IMR-90 (cell line): Measurements from ENCODE around the gene PPP1R9A. TPM values are rescaled to one million over a fixed set of nuclear protein-coding genes. Genes with fewer than 3 reads are reported as not detected.

ENCODE experiments used
- ATAC-seq: fragments of 200-7000 bp; cut with Tn5 transposase; 2 replicates; pipeline ENCODE4 v1.9.1; 2020; ENCODE audit warnings: low read depth, mild to moderate bottlenecking, moderate library complexity
- BruUV-seq: library from RNA; stranded (reverse); fragments of 400-500 nt; replicated peaks from 2 replicates; lab custom pipeline; 2021; lab: Mats Ljungman, UMichigan
- CTCF ChIA-PET: fragments of 300-600 bp; formaldehyde crosslinking; extraction: SDS; loops from one replicate; lab custom pipeline; 2021; ENCODE audit warnings: antibody characterized with exemption; lab: Yijun Ruan, JAX
- POLR2A ChIA-PET: fragments of 300-600 bp; sonication (Branson Sonifier 250); formaldehyde crosslinking; loops from one replicate; lab custom pipeline; 2022; ENCODE audit warnings: antibody characterized with exemption; ENCODE audit not compliant: unreplicated experiment; lab: Charles Lee
- DNase-seq: peaks from one replicate; pipeline ENCODE4 v3.0.0; 2013
- H2AFZ ChIP-seq: replicated peaks from 2 replicates; pipeline ENCODE3; 2013; ENCODE audit warnings: low read length, mild to moderate bottlenecking; ENCODE audit not compliant: poor library complexity
- H2AK5ac ChIP-seq: 2 replicates; pipeline ENCODE4 v1.6.1; 2013; ENCODE audit warnings: low read depth, low read length, inconsistent platforms
- H2AK9ac ChIP-seq: replicated peaks from 2 replicates; pipeline ENCODE3; 2013; ENCODE audit warnings: mild to moderate bottlenecking, low read depth, low read length, moderate library complexity; ENCODE audit not compliant: poor library complexity
- H2BK120ac ChIP-seq: 2 replicates; pipeline ENCODE4 v1.6.1; 2013; ENCODE audit warnings: low read depth, low read length, inconsistent platforms
- H2BK15ac ChIP-seq: 3 replicates; pipeline ENCODE4 v1.6.1; 2013; ENCODE audit warnings: low read depth, low read length, inconsistent platforms
- H2BK20ac ChIP-seq: 2 replicates; pipeline ENCODE4 v1.6.1; 2013; ENCODE audit warnings: low read depth, mild to moderate bottlenecking, inconsistent platforms, low read length, moderate library complexity
- H2BK5ac ChIP-seq: 2 replicates; pipeline ENCODE4 v1.6.1; 2013; ENCODE audit warnings: mild to moderate bottlenecking, low read depth, low read length, inconsistent platforms; ENCODE audit not compliant: poor library complexity, severe bottlenecking
- H3K14ac ChIP-seq: replicated peaks from 2 replicates; pipeline ENCODE4 v1.6.1; 2013; ENCODE audit warnings: low read depth, low read length, inconsistent platforms
- H3K18ac ChIP-seq: 2 replicates; pipeline ENCODE4 v1.6.1; 2013; ENCODE audit warnings: low read depth, low read length, control low read depth
- H3K23ac ChIP-seq: 2 replicates; pipeline ENCODE4 v1.6.1; 2013; ENCODE audit warnings: low read depth, low read length, inconsistent platforms
- H3K27ac ChIP-seq: 2 replicates; pipeline ENCODE4 v1.5.1; 2013; ENCODE audit warnings: mild to moderate bottlenecking, control low read depth, low read length; ENCODE audit not compliant: insufficient read depth
- H3K27me3 ChIP-seq: 2 replicates; pipeline ENCODE4 v1.6.1; 2013; ENCODE audit warnings: low read length; ENCODE audit not compliant: control insufficient read depth, insufficient read depth
- H3K36me3 ChIP-seq: 2 replicates; pipeline ENCODE4 v1.6.1; 2013; ENCODE audit warnings: low read length, mixed read lengths; ENCODE audit not compliant: control insufficient read depth, insufficient read depth
- H3K4ac ChIP-seq: 2 replicates; pipeline ENCODE4 v1.6.1; 2013; ENCODE audit warnings: low read depth, low read length, inconsistent platforms
- H3K4me1 ChIP-seq: 2 replicates; pipeline ENCODE4 v1.6.1; 2013; ENCODE audit warnings: low read length, mixed read lengths; ENCODE audit not compliant: control insufficient read depth, insufficient read depth
- H3K4me2 ChIP-seq: 2 replicates; pipeline ENCODE4 v1.6.1; 2013; ENCODE audit warnings: low read depth, mild to moderate bottlenecking, control low read depth, low read length, moderate library complexity
- H3K4me3 ChIP-seq: 2 replicates; pipeline ENCODE4 v1.5.1; 2013; ENCODE audit warnings: low read depth, mild to moderate bottlenecking, control low read depth, low read length, moderate library complexity; ENCODE audit not compliant: insufficient read depth
- H3K56ac ChIP-seq: 2 replicates; pipeline ENCODE4 v1.6.1; 2013; ENCODE audit warnings: low read length, inconsistent platforms; ENCODE audit not compliant: insufficient read depth; ENCODE audit errors: extremely low read depth
- H3K79me1 ChIP-seq, 2 experiments: 2 replicates each; pipeline ENCODE4 v1.6.1; 2013; ENCODE audit warnings: low read length in 2 of 2, inconsistent platforms in 1 of 2, low read depth in 1 of 2
- H3K9ac ChIP-seq: 2 replicates; pipeline ENCODE4 v1.6.1; 2013; ENCODE audit warnings: low read depth, low read length, control low read depth
- H3K9me1 ChIP-seq: 2 replicates; pipeline ENCODE4 v1.6.1; 2013; ENCODE audit warnings: low read length, inconsistent platforms; ENCODE audit not compliant: insufficient read depth
- H3K9me3 ChIP-seq: 2 replicates; pipeline ENCODE4 v1.6.1; 2013; ENCODE audit warnings: low read length; ENCODE audit not compliant: control insufficient read depth, insufficient read depth
- H4K20me1 ChIP-seq: 2 replicates; pipeline ENCODE4 v1.6.1; 2013; ENCODE audit warnings: low read length, inconsistent platforms; ENCODE audit not compliant: insufficient read depth
- H4K5ac ChIP-seq: 2 replicates; pipeline ENCODE4 v1.6.1; 2013; ENCODE audit warnings: mild to moderate bottlenecking, low read depth, low read length, control low read depth
- H4K8ac ChIP-seq, 2 experiments: 2 replicates each; pipeline ENCODE4 v1.6.1; 2013; ENCODE audit warnings: low read depth in 2 of 2, low read length in 2 of 2, control low read depth in 1 of 2, inconsistent platforms in 1 of 2
- H4K91ac ChIP-seq: 2 replicates; pipeline ENCODE4 v1.6.1; 2013; ENCODE audit warnings: low read depth, low read length, inconsistent platforms; ENCODE audit not compliant: insufficient read depth
- BHLHE40 ChIP-seq: fragments of 150-350 bp; IDR thresholded peaks from 2 replicates; pipeline ENCODE4 v1.6.1; 2016; ENCODE audit warnings: mild to moderate bottlenecking, low read depth, low read length
- CEBPB ChIP-seq: IDR thresholded peaks from 2 replicates; pipeline ENCODE4 v1.6.1; 2012; ENCODE audit warnings: low read depth, low read length, improper control_type of control experiment
- CHD1 ChIP-seq: IDR thresholded peaks from 2 replicates; pipeline ENCODE4 v1.6.1; 2012; ENCODE audit warnings: low read depth, low read length, improper control_type of control experiment
- CTCF ChIP-seq: conservative IDR thresholded peaks from 2 replicates; pipeline ENCODE4 v1.5.1; 2012; ENCODE audit warnings: mild to moderate bottlenecking, low read depth, low read length, improper control_type of control experiment
- ELK1 ChIP-seq: fragments of 150-350 bp; IDR thresholded peaks from 2 replicates; pipeline ENCODE4 v1.6.1; 2016; ENCODE audit warnings: low read depth, mild to moderate bottlenecking, low read length, moderate library complexity, borderline replicate concordance
- FOS ChIP-seq: fragments of 150-350 bp; IDR thresholded peaks from 2 replicates; pipeline ENCODE4 v1.6.1; 2016; ENCODE audit warnings: low read depth, low read length
- MAFK ChIP-seq: IDR thresholded peaks from 2 replicates; pipeline ENCODE4 v1.6.1; 2012; ENCODE audit warnings: low read depth, low read length, improper control_type of control experiment
- MAZ ChIP-seq: IDR thresholded peaks from 2 replicates; pipeline ENCODE4 v1.6.1; 2012; ENCODE audit warnings: low read depth, mild to moderate bottlenecking, low read length, improper control_type of control experiment, moderate library complexity, borderline replicate concordance
- MXI1 ChIP-seq: IDR thresholded peaks from 2 replicates; pipeline ENCODE4 v1.6.1; 2012; ENCODE audit warnings: low read depth, mild to moderate bottlenecking, low read length, moderate library complexity, borderline replicate concordance
- NFE2L2 ChIP-seq: fragments of 150-350 bp; IDR thresholded peaks from 2 replicates; pipeline ENCODE4 v1.6.1; 2016; ENCODE audit warnings: low read depth, mild to moderate bottlenecking, low read length
- POLR2A ChIP-seq: IDR thresholded peaks from 2 replicates; pipeline ENCODE4 v1.6.1; 2012; ENCODE audit warnings: mild to moderate bottlenecking, low read depth, low read length
- RCOR1 ChIP-seq: IDR thresholded peaks from 2 replicates; pipeline ENCODE4 v1.6.1; 2012; ENCODE audit warnings: mild to moderate bottlenecking, low read length, improper control_type of control experiment; ENCODE audit not compliant: insufficient replicate concordance
- RFX5 ChIP-seq: IDR thresholded peaks from 2 replicates; pipeline ENCODE4 v1.8.0; 2012; ENCODE audit warnings: low read depth, mild to moderate bottlenecking, low read length, moderate library complexity
- SMC3 ChIP-seq: fragments of 150-350 bp; IDR thresholded peaks from 2 replicates; pipeline ENCODE4 v1.6.1; 2016; ENCODE audit warnings: low read depth, mild to moderate bottlenecking, antibody characterized with exemption, low read length, moderate library complexity
- USF2 ChIP-seq: fragments of 150-350 bp; IDR thresholded peaks from 2 replicates; pipeline ENCODE4 v1.6.1; 2017; ENCODE audit warnings: mild to moderate bottlenecking, antibody characterized with exemption, low read length, low read depth
- WGBS, 2 experiments: methylation state at CpG; one replicate each; pipeline versions ENCODE4 v1.1.5 to v1.1.7; 2013; ENCODE audit warnings: missing lambda C conversion rate in 2 of 2; ENCODE audit not compliant: insufficient read length in 1 of 2; ENCODE audit errors: extremely low coverage in 2 of 2; 5-methylcytosine and 5-hydroxymethylcytosine counted together
- dilution Hi-C: fragments of 300-500 bp; cut with HindIII; formaldehyde crosslinking; loops from one replicate; pipeline ENCODE4 v1.14.3; 2018; ENCODE audit warnings: low sequenced_read_pairs; ENCODE audit not compliant: unreplicated experiment
- in situ Hi-C: fragments of 300-500 bp; cut with MboI; formaldehyde crosslinking; loops from 3 replicates; pipeline ENCODE4 v1.14.3; 2019; ENCODE audit warnings: low sequenced_read_pairs, inconsistent platforms, mixed read lengths
- intact Hi-C: fragments of 100-400 bp; cut with micrococcal nuclease; formaldehyde crosslinking; loops from 2 replicates; pipeline ENCODE4 v1.10.0; 2022
- polyA plus RNA-seq, 3 experiments: library from polyadenylated mRNA; depleted of rRNA; stranded (reverse); fragments of >200 nt; gene quantifications; 2 replicates each; pipeline ENCODE4 v1.2.3, GENCODE V29; 2012; ENCODE audit warnings: low replicate concordance in 1 of 3
- total RNA-seq: library from RNA; depleted of rRNA; stranded (reverse); fragments of >200 nt; gene quantifications from 2 replicates; pipeline ENCODE4 v1.2.3, GENCODE V29; 2012

The PPP1R9A gene
- total and polyA plus RNA-seq, 2 of the 4 experiments (the other 2 are of a cell fraction) = not detected

DNA sequence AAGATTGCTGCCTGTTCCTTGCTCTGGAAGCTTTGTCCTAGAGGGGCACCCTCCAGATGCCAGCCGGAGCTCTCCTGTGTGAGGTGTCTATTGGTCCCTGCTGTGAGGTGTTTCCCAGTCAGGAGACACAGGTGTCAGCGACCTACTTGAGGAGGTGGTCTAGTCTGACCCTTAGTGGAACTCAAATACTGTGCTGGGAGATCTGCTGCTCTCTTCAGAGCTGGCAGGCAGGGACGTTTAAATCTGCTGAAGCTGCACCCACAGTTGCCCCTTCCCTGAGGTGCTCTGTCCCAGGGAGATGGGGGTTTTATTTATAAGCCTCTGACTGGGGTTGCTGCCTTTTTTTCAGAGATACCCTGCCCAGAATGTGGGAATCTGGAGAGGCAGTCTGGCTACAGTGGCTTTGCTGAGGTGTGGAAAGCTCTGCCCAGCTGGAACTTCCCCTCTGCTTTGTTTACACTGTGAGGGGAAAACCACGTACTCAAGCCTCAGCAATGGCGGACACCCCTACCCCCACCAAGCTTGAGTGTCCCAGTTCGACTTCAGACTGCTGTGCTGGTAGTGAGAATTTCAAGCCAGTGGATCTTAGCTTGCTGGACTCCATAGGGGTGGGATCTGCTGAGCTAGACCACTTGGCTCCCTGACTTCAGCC lies 119.2 kb downstream of the PPP1R9A start:
- Histone ChIP-seq H2AFZ (no peak overlapping the region), H3K4ac (no peak overlapping the region), H4K5ac (no peak overlapping the region), H2BK20ac (no peak overlapping the region), H3K9me1 (no peaks in the 10 kb centered on the region), H2BK120ac (no peak overlapping the region), H4K8ac (no peak overlapping the region), H3K27ac (no peak overlapping the region), H4K91ac (no peak overlapping the region), H3K9me3 (no peaks in the 10 kb centered on the region), H3K23ac (no peak overlapping the region), H2BK5ac (no peak overlapping the region), H2BK15ac (no peak overlapping the region), H3K14ac (no peak overlapping the region), H3K4me1 (no peaks in the 10 kb centered on the region), H3K27me3 (no peaks in the 10 kb centered on the region), H4K20me1 (no peaks in the 10 kb centered on the region), H3K56ac (no peak overlapping the region), H3K9ac (no peak overlapping the region), H3K79me1 (no peaks in the 10 kb centered on the region), H3K36me3 (no peaks in the 10 kb centered on the region), H3K18ac (no peak overlapping the region), H2AK5ac (no peak overlapping the region), H2AK9ac (no peak overlapping the region), H3K4me3 (no peak overlapping the region), H3K4me2 (no peak overlapping the region)
- TF ChIP-seq CTCF (no peak), BHLHE40 (no peak), MXI1 (no peak), FOS (no peak), MAZ (no peak), USF2 (no peak), SMC3 (no peak), POLR2A (no peak), RFX5 (no peak), CHD1 (no peak), MAFK (no peak), RCOR1 (no peak), CEBPB (no peak), ELK1 (no peak), NFE2L2 (no peak)
- intact Hi-C loops (no loop called here), dilution Hi-C loops (no loop called here), in situ Hi-C loops (no loop called here)
- BruUV-seq = no TSS peak
- ChIA-PET CTCF (no interaction called here), POLR2A (no interaction called here)
- DNase-seq (no peak), ATAC-seq (no peak)
- whole genome bisulfite sequencing, 2 experiments = no CpG with 5 or more reads among the region's 6 CpGs
